Gastrocnemius medialis (tissue), 4 donors: ENCODE results near the gene NUDT4.

ENCODE experiments used
- POLR2A ChIP-seq, 2 donors: fragments of 450-650 bp; IDR thresholded peaks; one replicate each; pipeline ENCODE4 v1.6.1; 2017; ENCODE audit warnings: antibody characterized with exemption in 2 of 2, mild to moderate bottlenecking in 2 of 2, moderate library complexity in 2 of 2
- TF ChIP-seq, protein P1 (sequence below), 5 experiments: fragments of 450-650 bp in 3 of 5; fragments of 200-600 bp in 2 of 5; sonication (generic) in 2 of 5; IDR thresholded peaks in 4 of 5; conservative IDR thresholded peaks in 1 of 5; 1 replicate in 4 of 5; 2 replicates in 1 of 5; pipeline ENCODE4 v1.5.1; 2016 to 2019; ENCODE audit warnings: antibody characterized with exemption in 5 of 5, mild to moderate bottlenecking in 3 of 5, moderate library complexity in 3 of 5

DNA sequence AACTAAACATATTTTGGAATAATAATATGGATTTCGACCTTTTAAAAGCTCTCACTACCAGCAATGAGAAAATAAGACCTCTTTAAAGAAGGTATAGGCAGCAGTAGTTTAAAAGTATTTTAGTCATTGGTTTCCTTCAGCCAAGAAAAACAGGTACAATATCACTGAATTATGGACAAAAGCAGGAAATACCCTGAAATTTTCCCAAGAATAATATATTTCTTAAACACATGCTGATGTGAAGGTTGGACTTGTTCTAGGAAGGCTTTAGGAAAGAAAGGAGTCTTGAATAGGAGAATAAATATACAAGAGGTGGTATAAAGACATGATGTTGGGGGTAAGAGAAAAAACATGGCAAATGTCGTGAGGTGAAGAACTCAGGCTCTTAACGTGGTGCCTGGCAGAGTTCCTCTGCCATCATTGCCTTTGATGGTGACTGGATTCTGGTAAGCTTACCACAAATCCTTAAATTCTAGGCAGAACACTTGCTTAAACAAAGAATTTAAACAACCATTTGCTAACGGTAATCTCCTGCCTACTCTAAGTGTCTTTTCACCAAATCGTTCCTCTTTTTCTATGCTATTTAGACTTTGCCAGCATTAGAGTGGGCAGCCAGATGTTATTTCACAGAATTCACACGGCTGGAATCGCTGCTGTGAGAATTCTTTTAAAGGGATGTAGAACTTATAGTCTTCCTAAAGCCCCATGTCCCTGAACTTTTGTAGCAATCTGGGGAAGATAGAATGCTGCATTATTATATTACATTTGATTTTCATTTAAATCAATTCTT is 11.9 kb upstream of the NUDT4 start:
- TF ChIP-seq, protein P1, sequence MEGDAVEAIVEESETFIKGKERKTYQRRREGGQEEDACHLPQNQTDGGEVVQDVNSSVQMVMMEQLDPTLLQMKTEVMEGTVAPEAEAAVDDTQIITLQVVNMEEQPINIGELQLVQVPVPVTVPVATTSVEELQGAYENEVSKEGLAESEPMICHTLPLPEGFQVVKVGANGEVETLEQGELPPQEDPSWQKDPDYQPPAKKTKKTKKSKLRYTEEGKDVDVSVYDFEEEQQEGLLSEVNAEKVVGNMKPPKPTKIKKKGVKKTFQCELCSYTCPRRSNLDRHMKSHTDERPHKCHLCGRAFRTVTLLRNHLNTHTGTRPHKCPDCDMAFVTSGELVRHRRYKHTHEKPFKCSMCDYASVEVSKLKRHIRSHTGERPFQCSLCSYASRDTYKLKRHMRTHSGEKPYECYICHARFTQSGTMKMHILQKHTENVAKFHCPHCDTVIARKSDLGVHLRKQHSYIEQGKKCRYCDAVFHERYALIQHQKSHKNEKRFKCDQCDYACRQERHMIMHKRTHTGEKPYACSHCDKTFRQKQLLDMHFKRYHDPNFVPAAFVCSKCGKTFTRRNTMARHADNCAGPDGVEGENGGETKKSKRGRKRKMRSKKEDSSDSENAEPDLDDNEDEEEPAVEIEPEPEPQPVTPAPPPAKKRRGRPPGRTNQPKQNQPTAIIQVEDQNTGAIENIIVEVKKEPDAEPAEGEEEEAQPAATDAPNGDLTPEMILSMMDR (IDR thresholded peaks at IDR 0.05 in 4 of 5, conservative IDR thresholded peaks at IDR 0.05 in 1 of 5) = no peak
- no peak for TF ChIP-seq POLR2A (IDR thresholded peaks at IDR 0.05)
